Measurements from ENCODE around the gene SLC30A7. TPM values are rescaled to one million over a fixed set of nuclear protein-coding genes. Genes with fewer than 3 reads are reported as not detected.

The SLC30A7 gene
- polyA plus RNA-seq, 4 donors: 2.0 to 22.1 (median 4.0) TPM

DNA sequence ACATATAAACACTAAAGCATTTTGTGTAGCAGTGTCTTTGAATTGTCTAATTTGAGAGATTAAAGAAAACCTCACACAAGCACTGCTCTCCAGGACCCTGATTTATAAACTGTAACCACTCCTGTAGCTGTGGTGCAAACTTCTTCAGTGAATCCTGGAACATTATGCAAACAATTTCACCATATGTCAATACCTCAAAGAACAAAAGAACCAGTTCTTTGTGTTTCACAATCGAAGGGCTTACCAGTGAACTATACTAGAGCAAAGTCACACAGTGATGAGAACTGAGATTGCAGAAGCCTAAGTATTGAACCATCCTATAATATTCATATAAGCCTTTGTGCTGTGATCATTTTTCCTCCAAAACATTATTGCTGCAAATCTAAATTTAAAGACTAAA lies 108.2 kb downstream of the SLC30A7 start:
- H3K9me3 ChIP-seq (ENCODE audit: control insufficient read depth in 2 of 2, insufficient read depth in 1 of 2, low read depth in 1 of 2, low read length in 1 of 2): no peaks in the 10 kb centered on the region
- DNase-seq (peak; percentile 3 to 56), FAIRE-seq (no peak)
- no peaks in the 10 kb centered on the region for H3K27me3 ChIP-seq (ENCODE audit: control insufficient read depth in 3 of 3, insufficient read depth in 3 of 3, low read length in 3 of 3)
- H3K36me3 ChIP-seq (ENCODE audit: control insufficient read depth in 3 of 3, insufficient read depth in 2 of 3, low read depth in 1 of 3, low read length in 3 of 3): peaks cover 3 to 6% (median 4%) of the 10 kb centered on the region in 3 donors
- H3K27ac ChIP-seq (ENCODE audit: low read depth in 1 of 3, low read length in 2 of 3): no peak overlapping the region
- no peak overlapping the region for H3K4me3 ChIP-seq (ENCODE audit: low read depth in 1 of 3, low read length in 3 of 3)
- 26 to 41% (median 34%) methylated on average over 1 of the region's 1 CpG for WGBS, 3 donors
- H3K4me1 ChIP-seq (ENCODE audit: control insufficient read depth in 3 of 3, insufficient read depth in 2 of 3, low read depth in 1 of 3, low read length in 2 of 3): peaks cover 0 to 3% (median 0%) of the 10 kb centered on the region in 3 donors

GRCh38 chr1:101004670-101005069 lies 108.8 kb downstream of the SLC30A7 start:
- Histone ChIP-seq H3K9me3 (ENCODE audit: control insufficient read depth in 2 of 2, insufficient read depth in 1 of 2, low read depth in 1 of 2, low read length in 1 of 2) (no peaks in the 10 kb centered on the region), H3K27ac (ENCODE audit: low read depth in 1 of 3, low read length in 2 of 3) (no peak overlapping the region), H3K4me1 (ENCODE audit: control insufficient read depth in 3 of 3, insufficient read depth in 2 of 3, low read depth in 1 of 3, low read length in 2 of 3) (peaks cover 0 to 3% (median 0%) of the 10 kb centered on the region in 3 donors), H3K4me3 (ENCODE audit: low read depth in 1 of 3, low read length in 3 of 3) (no peak overlapping the region), H3K36me3 (ENCODE audit: control insufficient read depth in 3 of 3, insufficient read depth in 2 of 3, low read depth in 1 of 3, low read length in 3 of 3) (peaks cover 0 to 6% (median 3%) of the 10 kb centered on the region in 3 donors), H3K27me3 (ENCODE audit: control insufficient read depth in 3 of 3, insufficient read depth in 3 of 3, low read length in 3 of 3) (no peaks in the 10 kb centered on the region)
- DNase-seq: no peak
- 84 to 94% (median 86%) methylated on average over 3 of the region's 3 CpGs for WGBS, 3 donors
- FAIRE-seq: no peak

DNA sequence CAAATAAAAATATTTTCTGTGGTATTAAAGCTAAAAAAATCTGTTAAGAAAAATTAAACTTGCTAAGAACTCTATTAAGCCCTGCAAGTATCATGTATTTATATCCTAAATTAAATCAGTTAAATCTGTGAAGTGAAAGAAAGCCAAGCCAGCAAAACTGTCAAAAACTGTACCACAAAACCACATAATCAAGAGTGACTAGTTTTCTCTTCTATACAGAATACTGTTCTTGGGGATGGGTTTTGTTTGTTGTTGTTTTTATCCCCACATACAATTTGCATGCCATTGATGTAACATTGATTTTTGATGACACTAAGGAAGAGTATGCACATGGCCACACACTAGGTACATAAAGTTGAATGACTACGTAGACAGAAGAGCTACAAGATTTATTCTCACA lies 109.3 kb downstream of the SLC30A7 start:
- DNase-seq (no peak), FAIRE-seq (peak; percentile 33)
- no peak overlapping the region for H3K27ac ChIP-seq (ENCODE audit: low read depth in 1 of 3, low read length in 2 of 3)
- H3K4me1 ChIP-seq (ENCODE audit: control insufficient read depth in 3 of 3, insufficient read depth in 2 of 3, low read depth in 1 of 3, low read length in 2 of 3): peaks cover 0 to 3% (median 0%) of the 10 kb centered on the region in 3 donors
- H3K27me3 ChIP-seq (ENCODE audit: control insufficient read depth in 3 of 3, insufficient read depth in 3 of 3, low read length in 3 of 3): no peaks in the 10 kb centered on the region
- peaks cover 0 to 6% (median 3%) of the 10 kb centered on the region in 3 donors for H3K36me3 ChIP-seq (ENCODE audit: control insufficient read depth in 3 of 3, insufficient read depth in 2 of 3, low read depth in 1 of 3, low read length in 3 of 3)
- H3K9me3 ChIP-seq (ENCODE audit: control insufficient read depth in 2 of 2, insufficient read depth in 1 of 2, low read depth in 1 of 2, low read length in 1 of 2): no peaks in the 10 kb centered on the region
- WGBS, 3 donors: 98 to 100% (median 100%) methylated on average over 1 of the region's 1 CpG
- H3K4me3 ChIP-seq (ENCODE audit: low read depth in 1 of 3, low read length in 3 of 3): no peak overlapping the region

GRCh38 chr1:101005871-101006270 lies 110.0 kb downstream of the SLC30A7 start:
- Histone ChIP-seq H3K4me3 (ENCODE audit: low read depth in 1 of 3, low read length in 3 of 3) (no peak overlapping the region), H3K36me3 (ENCODE audit: control insufficient read depth in 3 of 3, insufficient read depth in 2 of 3, low read depth in 1 of 3, low read length in 3 of 3) (peaks cover 0 to 4% (median 3%) of the 10 kb centered on the region in 3 donors), H3K27ac (ENCODE audit: low read depth in 1 of 3, low read length in 2 of 3) (no peak overlapping the region), H3K9me3 (ENCODE audit: control insufficient read depth in 2 of 2, insufficient read depth in 1 of 2, low read depth in 1 of 2, low read length in 1 of 2) (no peaks in the 10 kb centered on the region), H3K27me3 (ENCODE audit: control insufficient read depth in 3 of 3, insufficient read depth in 3 of 3, low read length in 3 of 3) (no peaks in the 10 kb centered on the region), H3K4me1 (ENCODE audit: control insufficient read depth in 3 of 3, insufficient read depth in 2 of 3, low read depth in 1 of 3, low read length in 2 of 3) (peaks cover 0 to 3% (median 0%) of the 10 kb centered on the region in 3 donors)
- DNase-seq: no peak
- FAIRE-seq: no peak
- WGBS, 3 donors: 86 to 94% (median 92%) methylated on average over 4 of the region's 4 CpGs

DNA sequence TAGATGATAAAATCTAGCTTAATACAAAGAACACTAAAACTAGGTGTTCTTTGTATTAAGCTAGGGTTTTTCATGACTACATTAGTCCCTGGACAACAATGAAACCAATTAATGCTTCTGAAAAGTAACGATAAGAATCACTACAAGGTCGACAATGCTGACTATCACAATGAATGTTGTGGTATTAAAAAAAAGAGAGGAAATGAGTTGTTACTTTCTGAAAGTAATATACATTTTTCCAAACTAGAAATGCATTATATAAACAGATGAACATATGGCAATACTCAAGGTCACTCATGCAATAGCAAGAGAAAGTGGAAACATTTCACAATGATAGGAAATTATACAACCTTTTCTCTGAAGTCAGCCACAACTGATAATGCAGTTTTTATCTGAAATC lies 110.7 kb downstream of the SLC30A7 start:
- H3K36me3 ChIP-seq (ENCODE audit: control insufficient read depth in 3 of 3, insufficient read depth in 2 of 3, low read depth in 1 of 3, low read length in 3 of 3): peaks cover 0 to 3% (median 1%) of the 10 kb centered on the region in 3 donors
- no peaks in the 10 kb centered on the region for H3K27me3 ChIP-seq (ENCODE audit: control insufficient read depth in 3 of 3, insufficient read depth in 3 of 3, low read length in 3 of 3)
- H3K4me3 ChIP-seq (ENCODE audit: low read depth in 1 of 3, low read length in 3 of 3): no peak overlapping the region
- no peak overlapping the region for H3K27ac ChIP-seq (ENCODE audit: low read depth in 1 of 3, low read length in 2 of 3)
- no peaks in the 10 kb centered on the region for H3K9me3 ChIP-seq (ENCODE audit: control insufficient read depth in 2 of 2, insufficient read depth in 1 of 2, low read depth in 1 of 2, low read length in 1 of 2)
- no peak for FAIRE-seq
- peaks cover 0 to 3% (median 0%) of the 10 kb centered on the region in 3 donors for H3K4me1 ChIP-seq (ENCODE audit: control insufficient read depth in 3 of 3, insufficient read depth in 2 of 3, low read depth in 1 of 3, low read length in 2 of 3)
- DNase-seq: peak in 1 of 2 donors; percentile 26
- WGBS, 3 donors: 40 to 86% (median 63%) methylated on average over 2 of the region's 2 CpGs

- H3K4me3 ChIP-seq (ENCODE audit: low read depth in 1 of 3, low read length in 3 of 3): no peak overlapping the region
- no peak for DNase-seq
- H3K36me3 ChIP-seq (ENCODE audit: control insufficient read depth in 3 of 3, insufficient read depth in 2 of 3, low read depth in 1 of 3, low read length in 3 of 3): peaks cover 0 to 3% (median 1%) of the 10 kb centered on the region in 3 donors
- no peak overlapping the region for H3K27ac ChIP-seq (ENCODE audit: low read depth in 1 of 3, low read length in 2 of 3)
- FAIRE-seq: no peak
- 93 to 95% (median 94%) methylated on average over 3 of the region's 3 CpGs for WGBS, 3 donors
- no peaks in the 10 kb centered on the region for H3K9me3 ChIP-seq (ENCODE audit: control insufficient read depth in 2 of 2, insufficient read depth in 1 of 2, low read depth in 1 of 2, low read length in 1 of 2)
- H3K4me1 ChIP-seq (ENCODE audit: control insufficient read depth in 3 of 3, insufficient read depth in 2 of 3, low read depth in 1 of 3, low read length in 2 of 3): peaks cover 0 to 3% (median 0%) of the 10 kb centered on the region in 3 donors
- no peaks in the 10 kb centered on the region for H3K27me3 ChIP-seq (ENCODE audit: control insufficient read depth in 3 of 3, insufficient read depth in 3 of 3, low read length in 3 of 3)
These were observed 112.4 kb downstream of the SLC30A7 start for GRCh38 chr1:101008229-101008834.

DNA sequence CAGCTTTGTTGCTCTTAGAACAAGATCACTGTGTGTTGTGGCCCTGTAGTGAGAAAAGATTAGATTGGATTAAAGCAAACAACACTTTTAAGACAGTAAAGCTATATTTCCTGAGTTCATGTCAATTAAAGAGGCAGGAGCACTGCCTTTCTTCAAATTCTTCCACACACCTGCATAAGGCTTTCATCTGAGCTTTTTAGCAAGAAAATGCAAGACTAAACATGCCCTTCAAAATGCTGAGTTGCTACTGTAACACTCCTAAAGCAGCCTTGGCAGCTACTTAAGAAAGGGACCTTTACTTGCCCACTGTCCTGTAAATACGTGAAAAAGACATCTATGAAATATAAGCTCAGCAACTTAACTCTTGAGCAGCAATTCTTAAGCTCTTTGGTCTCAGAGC lies 117.9 kb downstream of the SLC30A7 start:
- H3K4me3 ChIP-seq (ENCODE audit: low read depth in 1 of 3, low read length in 3 of 3): no peak overlapping the region
- no peak overlapping the region for H3K27ac ChIP-seq (ENCODE audit: low read depth in 1 of 3, low read length in 2 of 3)
- H3K27me3 ChIP-seq (ENCODE audit: control insufficient read depth in 3 of 3, insufficient read depth in 3 of 3, low read length in 3 of 3): no peaks in the 10 kb centered on the region
- H3K9me3 ChIP-seq (ENCODE audit: control insufficient read depth in 2 of 2, insufficient read depth in 1 of 2, low read depth in 1 of 2, low read length in 1 of 2): no peaks in the 10 kb centered on the region
- no peaks in the 10 kb centered on the region for H3K4me1 ChIP-seq (ENCODE audit: control insufficient read depth in 3 of 3, insufficient read depth in 2 of 3, low read depth in 1 of 3, low read length in 2 of 3)
- DNase-seq (no peak), FAIRE-seq (no peak)
- H3K36me3 ChIP-seq (ENCODE audit: control insufficient read depth in 3 of 3, insufficient read depth in 2 of 3, low read depth in 1 of 3, low read length in 3 of 3): peaks cover 0 to 2% (median 0%) of the 10 kb centered on the region in 3 donors
- WGBS, 3 donors: 85 to 93% (median 86%) methylated on average over 1 of the region's 1 CpG

- Histone ChIP-seq H3K36me3 (ENCODE audit: control insufficient read depth in 3 of 3, insufficient read depth in 2 of 3, low read depth in 1 of 3, low read length in 3 of 3) (peaks cover 0 to 2% (median 0%) of the 10 kb centered on the region in 3 donors), H3K4me1 (ENCODE audit: control insufficient read depth in 3 of 3, insufficient read depth in 2 of 3, low read depth in 1 of 3, low read length in 2 of 3) (no peaks in the 10 kb centered on the region), H3K27me3 (ENCODE audit: control insufficient read depth in 3 of 3, insufficient read depth in 3 of 3, low read length in 3 of 3) (no peaks in the 10 kb centered on the region), H3K4me3 (ENCODE audit: low read depth in 1 of 3, low read length in 3 of 3) (no peak overlapping the region), H3K9me3 (ENCODE audit: control insufficient read depth in 2 of 2, insufficient read depth in 1 of 2, low read depth in 1 of 2, low read length in 1 of 2) (no peaks in the 10 kb centered on the region), H3K27ac (ENCODE audit: low read depth in 1 of 3, low read length in 2 of 3) (no peak overlapping the region)
- no peak for FAIRE-seq
- WGBS, 3 donors: 80 to 98% (median 96%) methylated on average over 1 of the region's 1 CpG
- DNase-seq: no peak
These were observed 121.6 kb downstream of the SLC30A7 start for GRCh38 chr1:101017448-101017847.

DNA sequence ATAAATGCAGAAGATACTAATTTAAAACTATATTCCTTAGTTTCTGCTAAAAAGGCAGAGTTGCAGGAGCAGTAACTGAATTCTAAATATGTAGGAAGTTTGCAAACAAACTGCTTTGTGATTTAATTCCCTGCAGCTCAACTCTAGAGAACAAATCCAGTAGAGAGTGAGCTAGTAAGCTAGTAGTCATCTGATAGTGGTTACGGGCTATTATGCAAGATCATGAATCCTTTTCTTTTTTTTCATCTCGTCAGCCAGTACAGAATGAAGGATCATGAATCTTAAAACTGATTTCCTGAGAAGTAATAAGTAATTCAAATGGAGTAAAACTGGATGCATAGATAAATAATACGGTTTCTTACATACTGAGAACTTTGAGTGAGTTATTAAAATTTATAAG lies 126.4 kb downstream of the SLC30A7 start:
- WGBS, 3 donors: 85 to 90% (median 87%) methylated on average over 3 of the region's 3 CpGs
- no peaks in the 10 kb centered on the region for H3K9me3 ChIP-seq (ENCODE audit: control insufficient read depth in 2 of 2, insufficient read depth in 1 of 2, low read depth in 1 of 2, low read length in 1 of 2)
- H3K27ac ChIP-seq (ENCODE audit: low read depth in 1 of 3, low read length in 2 of 3): no peak overlapping the region
- peaks cover 3 to 4% (median 4%) of the 10 kb centered on the region in 3 donors for H3K4me1 ChIP-seq (ENCODE audit: control insufficient read depth in 3 of 3, insufficient read depth in 2 of 3, low read depth in 1 of 3, low read length in 2 of 3)
- no peak overlapping the region for H3K4me3 ChIP-seq (ENCODE audit: low read depth in 1 of 3, low read length in 3 of 3)
- no peaks in the 10 kb centered on the region for H3K27me3 ChIP-seq (ENCODE audit: control insufficient read depth in 3 of 3, insufficient read depth in 3 of 3, low read length in 3 of 3)
- no peak for FAIRE-seq
- H3K36me3 ChIP-seq (ENCODE audit: control insufficient read depth in 3 of 3, insufficient read depth in 2 of 3, low read depth in 1 of 3, low read length in 3 of 3): peaks cover 0 to 6% (median 0%) of the 10 kb centered on the region in 3 donors
- no peak for DNase-seq

Measured in small intestine (tissue), 7 donors.